ENCODE results near the gene IL4.
A peak's percentile ranks its signal among the peaks of the same experiment; 100 is the strongest.

DNA sequence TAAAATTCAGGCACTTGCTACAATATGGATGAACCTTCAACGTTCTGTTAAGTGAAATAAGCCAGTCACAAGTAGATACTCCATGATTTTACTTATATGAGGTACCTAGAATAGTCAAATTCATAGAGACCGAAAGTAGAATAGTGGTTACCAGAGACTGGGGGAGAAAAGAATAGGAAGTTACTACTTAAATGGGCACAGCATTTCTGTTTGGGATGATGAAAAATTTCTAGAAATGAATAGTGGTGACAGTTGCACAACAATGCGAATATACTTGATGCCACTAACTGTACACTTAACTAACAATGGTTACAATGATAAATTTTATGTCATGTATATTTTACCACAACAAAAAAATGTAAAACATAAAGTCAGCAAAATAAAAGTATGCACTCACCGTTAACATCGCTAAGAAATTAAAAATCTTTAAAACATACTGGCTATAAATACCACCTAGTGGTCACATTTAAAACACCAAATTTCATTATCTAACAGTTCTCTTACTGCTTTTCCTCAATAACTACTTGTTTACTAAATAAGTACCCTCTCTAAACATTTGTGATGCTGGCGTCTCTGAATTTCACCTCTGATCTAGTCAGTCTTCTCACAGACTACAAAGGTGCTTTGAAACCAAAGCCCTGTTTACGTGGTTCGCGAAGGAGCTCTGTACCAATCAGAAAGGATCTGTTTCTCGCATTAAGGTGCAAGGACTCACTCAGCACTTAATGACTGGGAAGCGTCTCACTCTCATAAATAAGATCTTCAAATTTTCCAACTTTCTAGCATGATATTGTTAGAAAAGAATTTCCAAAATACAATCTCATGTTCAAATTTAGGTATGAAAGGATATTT, 40.9 kb downstream of the IL4 start:
- TF ChIP-seq, protein P1, sequence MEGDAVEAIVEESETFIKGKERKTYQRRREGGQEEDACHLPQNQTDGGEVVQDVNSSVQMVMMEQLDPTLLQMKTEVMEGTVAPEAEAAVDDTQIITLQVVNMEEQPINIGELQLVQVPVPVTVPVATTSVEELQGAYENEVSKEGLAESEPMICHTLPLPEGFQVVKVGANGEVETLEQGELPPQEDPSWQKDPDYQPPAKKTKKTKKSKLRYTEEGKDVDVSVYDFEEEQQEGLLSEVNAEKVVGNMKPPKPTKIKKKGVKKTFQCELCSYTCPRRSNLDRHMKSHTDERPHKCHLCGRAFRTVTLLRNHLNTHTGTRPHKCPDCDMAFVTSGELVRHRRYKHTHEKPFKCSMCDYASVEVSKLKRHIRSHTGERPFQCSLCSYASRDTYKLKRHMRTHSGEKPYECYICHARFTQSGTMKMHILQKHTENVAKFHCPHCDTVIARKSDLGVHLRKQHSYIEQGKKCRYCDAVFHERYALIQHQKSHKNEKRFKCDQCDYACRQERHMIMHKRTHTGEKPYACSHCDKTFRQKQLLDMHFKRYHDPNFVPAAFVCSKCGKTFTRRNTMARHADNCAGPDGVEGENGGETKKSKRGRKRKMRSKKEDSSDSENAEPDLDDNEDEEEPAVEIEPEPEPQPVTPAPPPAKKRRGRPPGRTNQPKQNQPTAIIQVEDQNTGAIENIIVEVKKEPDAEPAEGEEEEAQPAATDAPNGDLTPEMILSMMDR (optimal IDR thresholded peaks at IDR 0.05 in 1 of 3, IDR thresholded peaks at IDR 0.05 in 1 of 3, conservative IDR thresholded peaks at IDR 0.05 in 1 of 3; ENCODE audit: extremely low read depth in 1 of 3, insufficient read depth in 2 of 3, low read length in 3 of 3) = peak in 2 of 3 experiments; percentile 18 to 37
- TF ChIP-seq EZH2 (IDR thresholded peaks at IDR 0.05; ENCODE audit: low read length) = no peak

All from keratinocyte (primary cell).